CD4-positive, alpha-beta memory T cell (primary cell): ENCODE data around the gene TMCO6. TPM values are rescaled to one million over a fixed set of nuclear protein-coding genes. Genes with fewer than 3 reads are reported as not detected.

Experiments
- CTCF ChIA-PET: fragments of 350-600 bp; sonication (Branson Sonifier 250); formaldehyde crosslinking; loops from one replicate; lab custom pipeline; 2021; ENCODE audit warnings: inconsistent platforms; ENCODE audit not compliant: partially characterized antibody; lab: Charles Lee
- POLR2A ChIA-PET: fragments of 350-600 bp; sonication (Branson Sonifier 250); formaldehyde crosslinking; loops from one replicate; lab custom pipeline; 2021; ENCODE audit not compliant: partially characterized antibody; lab: Charles Lee
- DNase-seq, 5 donors: peaks; one replicate each; pipeline versions ENCODE4 v3.0.0 to v3.0.0-alpha.2; 2020 to 2022; ENCODE audit warnings: mixed read lengths in 1 of 5
- H3K27ac ChIP-seq: one replicate; pipeline ENCODE4 v1.7.0; 2013; ENCODE audit warnings: low read depth, low read length
- H3K27me3 ChIP-seq: 2 replicates; pipeline ENCODE4 v1.7.0; 2013; ENCODE audit warnings: mild to moderate bottlenecking, low read length, moderate library complexity; ENCODE audit not compliant: insufficient read depth
- H3K36me3 ChIP-seq: 2 replicates; pipeline ENCODE4 v1.7.0; 2013; ENCODE audit warnings: mild to moderate bottlenecking, low read length, moderate library complexity; ENCODE audit not compliant: insufficient read depth
- H3K4me1 ChIP-seq: 2 replicates; pipeline ENCODE4 v1.7.0; 2013; ENCODE audit warnings: mild to moderate bottlenecking, low read length, moderate library complexity; ENCODE audit not compliant: insufficient read depth
- H3K4me3 ChIP-seq, 2 donors: one replicate each; pipeline ENCODE4 v1.7.0; 2013; ENCODE audit warnings: low read length in 2 of 2, mild to moderate bottlenecking in 1 of 2
- H3K9me3 ChIP-seq, 2 donors: one replicate each; pipeline ENCODE4 v1.7.0; 2013; ENCODE audit warnings: low read length in 2 of 2, control low read depth in 1 of 2; ENCODE audit not compliant: control insufficient read depth in 1 of 2
- H3K27ac Mint-ChIP-seq, 7 donors: one replicate each; pipeline ENCODE4 v1.8.0; 2020 to 2021; ENCODE audit warnings: mixed read lengths in 7 of 7, mild to moderate bottlenecking in 6 of 7, inconsistent platforms in 3 of 7, moderate library complexity in 3 of 7
- H3K27me3 Mint-ChIP-seq, 2 donors: one replicate each; pipeline ENCODE4 v1.8.0; 2020 to 2021; ENCODE audit warnings: mixed read lengths in 2 of 2
- H3K36me3 Mint-ChIP-seq, 2 donors: one replicate each; pipeline ENCODE4 v1.8.0; 2020 to 2021; ENCODE audit warnings: mixed read lengths in 2 of 2, inconsistent platforms in 1 of 2, mild to moderate bottlenecking in 1 of 2
- H3K4me1 Mint-ChIP-seq, 4 donors: one replicate each; pipeline ENCODE4 v1.8.0; 2020 to 2021; ENCODE audit warnings: mixed read lengths in 4 of 4, mild to moderate bottlenecking in 1 of 4
- H3K4me3 Mint-ChIP-seq, 8 donors: one replicate each; pipeline ENCODE4 v1.8.0; 2020 to 2021; ENCODE audit warnings: mixed read lengths in 8 of 8, mild to moderate bottlenecking in 7 of 8, moderate library complexity in 6 of 8, inconsistent platforms in 3 of 8
- H3K9me3 Mint-ChIP-seq, 8 donors: one replicate each; pipeline ENCODE4 v1.8.0; 2020 to 2021; ENCODE audit warnings: mixed read lengths in 8 of 8, mild to moderate bottlenecking in 5 of 8, inconsistent platforms in 3 of 8, moderate library complexity in 1 of 8
- intact Hi-C: fragments of 100-400 bp; cut with micrococcal nuclease; formaldehyde crosslinking; loops from one replicate; pipeline ENCODE4 v1.15.1; 2023
- polyA plus RNA-seq, 2 donors: library from polyadenylated mRNA; unstranded; fragments of 300-500 nt; fragmentation: Illumina TruSeq; gene quantifications; one replicate each; pipeline ENCODE4 v1.2.3, GENCODE V29; 2021
- total RNA-seq, 2 experiments: library from RNA; stranded (reverse); gene quantifications; one replicate each; pipeline ENCODE4 v1.2.3, GENCODE V29; 2021

TMCO6 gene
- total and polyA plus RNA-seq, 4 experiments from 2014 or later: 15.7 to 56.3 (median 34.2) TPM

- H3K4me1 Mint-ChIP-seq: peaks cover 10 to 30% (median 20%) of the 10 kb centered on the region in 4 donors
- Histone ChIP-seq H3K4me1 (peaks cover 13% of the 10 kb centered on the region), H3K9me3 (no peaks in the 10 kb centered on the region), H3K4me3 (no peak overlapping the region), H3K27ac (no peak overlapping the region), H3K27me3 (no peaks in the 10 kb centered on the region), H3K36me3 (no peaks in the 10 kb centered on the region)
- POLR2A ChIA-PET: interaction anchor here (1.4 to 2.9 kb wide), 3 partner anchors 8 to 229 kb away, joined by 4 to 18 read pairs (median 5); partner anchors contain the start of genes ANKHD1 and TMCO6
- peak overlapping the region in 4 of 8 donors; percentile 1 to 73 (median 68) for H3K4me3 Mint-ChIP-seq
- intact Hi-C loops: no loop called here
- peaks cover 0 to 7% (median 2%) of the 10 kb centered on the region in 8 donors for H3K9me3 Mint-ChIP-seq
- CTCF ChIA-PET: interaction anchor here (1.0 to 1.8 kb wide), 3 partner anchors 9 to 257 kb away, joined by 3 to 10 read pairs (median 4); partner anchors contain the start of genes EIF4EBP3 and TMCO6
- H3K27me3 Mint-ChIP-seq: peaks cover 2 to 3% of the 10 kb centered on the region in 2 donors
- no peaks in the 10 kb centered on the region for H3K36me3 Mint-ChIP-seq
- peak overlapping the region in 1 of 7 donors; percentile 27 for H3K27ac Mint-ChIP-seq
- no peak for DNase-seq
Observed at GRCh38 chr5:140630292-140631035, 8.8 kb upstream of the TMCO6 start.

GRCh38 chr5:140631036-140631417, 8.2 kb upstream of the TMCO6 start:
- ChIA-PET POLR2A (interaction anchor here (1.4 to 2.9 kb wide), 3 partner anchors 8 to 229 kb away, joined by 4 to 18 read pairs (median 5); partner anchors contain the start of genes ANKHD1 and TMCO6), CTCF (interaction anchor here (1.4 to 1.8 kb wide), 2 partner anchors 8 to 84 kb away, joined by 4 to 10 read pairs; partner anchors contain the start of genes EIF4EBP3 and TMCO6)
- Histone ChIP-seq H3K9me3 (no peaks in the 10 kb centered on the region), H3K27me3 (no peaks in the 10 kb centered on the region), H3K4me1 (peaks cover 13% of the 10 kb centered on the region), H3K36me3 (no peaks in the 10 kb centered on the region), H3K4me3 (no peak overlapping the region), H3K27ac (no peak overlapping the region)
- H3K27ac Mint-ChIP-seq: peak overlapping the region in 2 of 7 donors; percentile 23 to 37
- H3K27me3 Mint-ChIP-seq: peaks cover 2 to 3% of the 10 kb centered on the region in 2 donors
- peak overlapping the region; percentile 1 to 75 (median 66) for H3K4me3 Mint-ChIP-seq
- peaks cover 10 to 30% (median 20%) of the 10 kb centered on the region in 4 donors for H3K4me1 Mint-ChIP-seq
- no peak for DNase-seq
- peaks cover 0 to 7% (median 2%) of the 10 kb centered on the region in 8 donors for H3K9me3 Mint-ChIP-seq
- intact Hi-C loops: no loop called here
- no peaks in the 10 kb centered on the region for H3K36me3 Mint-ChIP-seq

GRCh38 chr5:140631831-140632365, 7.4 kb upstream of the TMCO6 start:
- peak overlapping the region; percentile 90 to 96 (median 90) for H3K4me3 Mint-ChIP-seq
- peak overlapping the region; percentile 47 to 93 (median 81) for H3K27ac Mint-ChIP-seq
- H3K9me3 ChIP-seq: no peaks in the 10 kb centered on the region
- H3K4me1 ChIP-seq: peaks cover 13% of the 10 kb centered on the region
- no peaks in the 10 kb centered on the region for H3K36me3 Mint-ChIP-seq
- ChIA-PET POLR2A (interaction anchor here (0.7 to 2.9 kb wide), 10 partner anchors 10 to 230 kb away, joined by 3 to 27 read pairs (median 14); partner anchors contain the start of genes ANKHD1, APBB3, EIF4EBP3 and HARS1), CTCF (interaction anchor here (1.2 to 4.7 kb wide), 4 partner anchors 13 to 261 kb away, joined by 3 to 22 read pairs (median 6); partner anchors contain the start of genes IK and NDUFA2)
- no peaks in the 10 kb centered on the region for H3K36me3 ChIP-seq
- intact Hi-C loops: loop anchor here (2.0 kb wide), 1 partner anchor 15 kb away; the partner anchor contains the start of genes IK and NDUFA2
- H3K4me1 Mint-ChIP-seq: peaks cover 10 to 30% (median 20%) of the 10 kb centered on the region in 4 donors
- peaks cover 0 to 7% (median 2%) of the 10 kb centered on the region in 8 donors for H3K9me3 Mint-ChIP-seq
- peak in 4 of 5 donors; percentile 42 to 52 (median 43) for DNase-seq
- H3K27me3 Mint-ChIP-seq: peaks cover 2% of the 10 kb centered on the region in 2 donors
- H3K27me3 ChIP-seq: no peaks in the 10 kb centered on the region
- H3K27ac ChIP-seq: peak overlapping the region; percentile 41
- peak overlapping the region; percentile 61 to 73 for H3K4me3 ChIP-seq

- Histone ChIP-seq H3K36me3 (no peaks in the 10 kb centered on the region), H3K4me1 (peaks cover 13% of the 10 kb centered on the region), H3K9me3 (no peaks in the 10 kb centered on the region), H3K27me3 (no peaks in the 10 kb centered on the region), H3K4me3 (peak overlapping the region; percentile 61 to 73), H3K27ac (peak overlapping the region; percentile 41)
- ChIA-PET CTCF (interaction anchor here (0.9 to 4.7 kb wide), 9 partner anchors 10 to 269 kb away, joined by 3 to 49 read pairs (median 4); partner anchors contain the start of genes EIF4EBP3, IK and NDUFA2), POLR2A (interaction anchor here (1.0 to 2.9 kb wide), 11 partner anchors 10 to 231 kb away, joined by 4 to 27 read pairs (median 11); partner anchors contain the start of genes ANKHD1, APBB3, EIF4EBP3 and HARS1)
- peaks cover 0 to 6% (median 2%) of the 10 kb centered on the region in 8 donors for H3K9me3 Mint-ChIP-seq
- H3K4me3 Mint-ChIP-seq: peak overlapping the region; percentile 90 to 96 (median 90)
- intact Hi-C loops: loop anchor here (2.0 kb wide), 1 partner anchor 14 kb away; the partner anchor contains the start of genes IK and NDUFA2
- H3K36me3 Mint-ChIP-seq: no peaks in the 10 kb centered on the region
- DNase-seq: peak; percentile 50 to 66 (median 55)
- H3K4me1 Mint-ChIP-seq: peaks cover 10 to 30% (median 20%) of the 10 kb centered on the region in 4 donors
- peak overlapping the region; percentile 68 to 93 (median 89) for H3K27ac Mint-ChIP-seq
- H3K27me3 Mint-ChIP-seq: peaks cover 0 to 2% of the 10 kb centered on the region in 2 donors
Observed at GRCh38 chr5:140632366-140633020, 6.8 kb upstream of the TMCO6 start.

GRCh38 chr5:140633021-140633471, 6.2 kb upstream of the TMCO6 start, which contains the start of gene CD14:
Gene CD14 (minus strand): TSS chr5:140633175. CDS start chr5:140633071, 104 bp downstream.
- peak within 1 kb of the TSS; percentile 41 for H3K27ac ChIP-seq
- DNase-seq: peak in 2 of 5 donors; percentile 13 to 33
- H3K36me3 Mint-ChIP-seq: no peaks in the 10 kb centered on the region
- POLR2A ChIA-PET: interaction anchor here (1.0 to 2.9 kb wide), 10 partner anchors 9 to 231 kb away, joined by 4 to 27 read pairs (median 14); partner anchors contain the start of genes ANKHD1, APBB3, EIF4EBP3 and HARS1
- CTCF ChIA-PET: interaction anchor here (0.9 to 4.7 kb wide), 9 partner anchors 9 to 269 kb away, joined by 3 to 49 read pairs (median 4); partner anchors contain the start of genes EIF4EBP3, IK and NDUFA2
- peak within 1 kb of the TSS; percentile 90 to 96 (median 90) for H3K4me3 Mint-ChIP-seq
- H3K27me3 Mint-ChIP-seq: peaks cover 0 to 1% of the 10 kb centered on the region in 2 donors
- H3K9me3 Mint-ChIP-seq: peaks cover 0 to 4% (median under 1%) of the 10 kb centered on the region in 8 donors
- no peaks in the 10 kb centered on the region for H3K27me3 ChIP-seq
- intact Hi-C loops: loop anchor here (2.0 kb wide), 1 partner anchor 14 kb away; the partner anchor contains the start of genes IK and NDUFA2
- H3K36me3 ChIP-seq: no peaks in the 10 kb centered on the region
- H3K4me1 Mint-ChIP-seq: peaks cover 10 to 30% (median 20%) of the 10 kb centered on the region in 4 donors
- peaks cover 13% of the 10 kb centered on the region for H3K4me1 ChIP-seq
- H3K27ac Mint-ChIP-seq: peak within 1 kb of the TSS; percentile 76 to 93 (median 89)
- peak within 1 kb of the TSS; percentile 61 to 73 for H3K4me3 ChIP-seq
- no peaks in the 10 kb centered on the region for H3K9me3 ChIP-seq

- Mint-ChIP-seq H3K27ac (peak overlapping the region in 4 of 7 donors; percentile 8 to 93 (median 86)), H3K4me1 (peaks cover 12 to 33% (median 22%) of the 10 kb centered on the region in 4 donors), H3K36me3 (no peaks in the 10 kb centered on the region), H3K9me3 (peaks cover 0 to 1% (median 0%) of the 10 kb centered on the region in 8 donors), H3K27me3 (no peaks in the 10 kb centered on the region), H3K4me3 (peak overlapping the region; percentile 90 to 96 (median 90))
- intact Hi-C loops: loop anchor here (2.0 kb wide), 1 partner anchor 13 kb away; the partner anchor contains the start of genes IK and NDUFA2
- no peak overlapping the region for H3K27ac ChIP-seq
- DNase-seq: no peak
- H3K9me3 ChIP-seq: no peaks in the 10 kb centered on the region
- peak overlapping the region in 1 of 2 donors; percentile 73 for H3K4me3 ChIP-seq
- H3K4me1 ChIP-seq: peaks cover 14% of the 10 kb centered on the region
- H3K27me3 ChIP-seq: no peaks in the 10 kb centered on the region
- CTCF ChIA-PET: interaction anchor here (1.0 to 4.7 kb wide), 8 partner anchors 9 to 261 kb away, joined by 3 to 49 read pairs (median 6); partner anchors contain the start of genes EIF4EBP3, IK and NDUFA2
- H3K36me3 ChIP-seq: no peaks in the 10 kb centered on the region
- POLR2A ChIA-PET: interaction anchor here (2.0 to 2.9 kb wide), 8 partner anchors 9 to 232 kb away, joined by 7 to 27 read pairs (median 17); partner anchors contain the start of genes ANKHD1, APBB3, EIF4EBP3 and HARS1
Observed at GRCh38 chr5:140633501-140633900, 5.8 kb upstream of the TMCO6 start.
